GM12878 (cell line): Measurements from ENCODE around the gene SPG21. TPM values are rescaled to one million over a fixed set of nuclear protein-coding genes. Genes with fewer than 3 reads are reported as not detected.

Experiments used
- ATAC-seq: fragments of 200-7000 bp; cut with Tn5 transposase; 3 replicates; pipeline ENCODE4 v1.9.1; 2020; ENCODE audit warnings: mild to moderate bottlenecking, moderate library complexity
- BruUV-seq: library from RNA; stranded (reverse); fragments of 400-500 nt; replicated peaks from 2 replicates; lab custom pipeline; 2021; lab: Mats Ljungman, UMichigan
- CTCF ChIA-PET: fragments of 300-600 bp; sonication (Branson Sonifier 250); formaldehyde crosslinking; extraction: SDS; loops from one replicate; lab custom pipeline; 2021; ENCODE audit warnings: inconsistent platforms; lab: Yijun Ruan, JAX
- POLR2A ChIA-PET: fragments of 350-600 bp; formaldehyde crosslinking; extraction: SDS; loops from one replicate; lab custom pipeline; 2021; ENCODE audit warnings: inconsistent platforms; lab: Charles Lee
- RAD21 ChIA-PET: fragments of 300-600 bp; sonication (Branson Sonifier 250); formaldehyde crosslinking; loops from one replicate; lab custom pipeline; 2023; ENCODE audit warnings: antibody characterized with exemption; ENCODE audit not compliant: unreplicated experiment; lab: Charles Lee
- SMC1A ChIA-PET: fragments of 300-600 bp; sonication (Branson Sonifier 250); formaldehyde crosslinking; loops from one replicate; lab custom pipeline; 2023; ENCODE audit not compliant: unreplicated experiment, uncharacterized antibody; lab: Charles Lee
- DNase-seq: peaks from one replicate; pipeline ENCODE4 v3.0.0-alpha.2; 2011; ENCODE audit warnings: low read depth, low spot score
- FAIRE-seq: peaks from 3 replicates; lab custom pipeline; 2011; peaks lifted over from hg19 to GRCh38; lab: Jason Lieb, UNC
- H2AFZ ChIP-seq: 2 replicates; pipeline ENCODE4 v1.6.0; 2011; ENCODE audit warnings: low read depth, low read length, control low read depth; ENCODE audit not compliant: control insufficient read depth
- H3K27ac ChIP-seq: 2 replicates; pipeline ENCODE4 v1.5.1; 2011; ENCODE audit warnings: control low read depth; ENCODE audit not compliant: control insufficient read depth, insufficient read depth
- H3K27me3 ChIP-seq, 2 experiments: replicated peaks in 1 of 2; 2 replicates each; pipeline versions ENCODE4 v1.6.0 to v1.6.1; 2011; ENCODE audit warnings: low read length in 1 of 2; ENCODE audit not compliant: control insufficient read depth in 2 of 2, insufficient read depth in 2 of 2
- H3K36me3 ChIP-seq, 2 experiments: 2 replicates each; pipeline ENCODE4 v1.5.1; 2011; ENCODE audit warnings: low read length in 1 of 2; ENCODE audit not compliant: control insufficient read depth in 2 of 2, insufficient read depth in 2 of 2
- H3K4me1 ChIP-seq: 2 replicates; pipeline ENCODE4 v1.6.1; 2011; ENCODE audit warnings: mild to moderate bottlenecking, low read length, moderate library complexity, mixed read lengths; ENCODE audit not compliant: control insufficient read depth, insufficient read depth
- H3K4me2 ChIP-seq: 2 replicates; pipeline ENCODE4 v1.6.0; 2011; ENCODE audit warnings: control low read depth; ENCODE audit not compliant: control insufficient read depth, insufficient read depth
- H3K4me3 ChIP-seq: fragments of 200-600 bp; sonication (generic); 2 replicates; pipeline ENCODE4 v1.5.1; 2016
- H3K79me2 ChIP-seq: 2 replicates; pipeline ENCODE4 v1.6.0; 2011; ENCODE audit warnings: low read length; ENCODE audit not compliant: control insufficient read depth, insufficient read depth
- H3K9ac ChIP-seq: 2 replicates; pipeline ENCODE4 v1.8.0; 2011; ENCODE audit warnings: low read length, control low read depth, mixed read lengths; ENCODE audit not compliant: control insufficient read depth, insufficient read depth
- H3K9me3 ChIP-seq: replicated peaks from 3 replicates; pipeline ENCODE4 v1.5.1; 2011; ENCODE audit warnings: mild to moderate bottlenecking, low read length; ENCODE audit not compliant: control insufficient read depth, insufficient read depth
- H4K20me1 ChIP-seq: 2 replicates; pipeline ENCODE4 v1.6.0; 2011; ENCODE audit not compliant: control insufficient read depth, insufficient read depth
- HDGF ChIP-seq: fragments of 450-650 bp; IDR thresholded peaks from 2 replicates; pipeline ENCODE4 v1.6.1; 2016; ENCODE audit warnings: antibody characterized with exemption
- RFX5 ChIP-seq: IDR thresholded peaks from 2 replicates; pipeline ENCODE4 v1.6.1; 2011; ENCODE audit warnings: low read depth, low read length, improper control_type of control experiment
- WGBS: methylation state at CpG from one replicate; pipeline ENCODE4 v1.1.6; 2016; ENCODE audit warnings: low lambda C conversion rate; ENCODE audit not compliant: insufficient replicate concordance, insufficient coverage; ENCODE audit errors: missing lambda C conversion rate; 5-methylcytosine and 5-hydroxymethylcytosine counted together
- in situ Hi-C: fragments of 300-500 bp; cut with MboI; formaldehyde crosslinking; loops from 9 replicates; pipeline ENCODE4 v1.14.3; 2018; ENCODE audit warnings: mixed read lengths
- intact Hi-C: fragments of 100-400 bp; cut with micrococcal nuclease; formaldehyde crosslinking; loops from one replicate; pipeline ENCODE4 v1.14.2; 2022; ENCODE audit not compliant: unreplicated experiment
- polyA plus RNA-seq, 11 experiments: library from polyadenylated mRNA; depleted of rRNA in 4 of 11; unstranded in 6 of 11; stranded (reverse) in 5 of 11; fragments of >200 nt; fragmentation: Nextera tagmentation in 4 of 11; fragmentation: Illumina TruSeq in 1 of 11; extraction: Ambion mirVana in 4 of 11; extraction: Trizol in 1 of 11; gene quantifications; 1 replicate in 1 of 11; 2 replicates in 10 of 11; pipeline versions ENCODE4 v1.2.1 to v1.2.3, GENCODE V29; 2011 to 2016; ENCODE audit warnings: inconsistent platforms in 2 of 11, missing spikeins in 2 of 11, low read depth in 1 of 11
- total RNA-seq, 4 experiments: library from RNA; depleted of rRNA in 3 of 4; stranded (reverse); fragments of >200 nt in 3 of 4; fragmentation: Illumina TruSeq in 1 of 4; extraction: Trizol in 1 of 4; gene quantifications; 2 replicates each; pipeline versions ENCODE4 v1.2.1 to v1.2.3, GENCODE V29; 2013 to 2021
- TF ChIP-seq, protein P1 (sequence below): fragments of 450-650 bp; IDR thresholded peaks from 2 replicates; pipeline ENCODE4 v1.6.1; 2017; ENCODE audit warnings: antibody characterized with exemption, mild to moderate bottlenecking, moderate library complexity

The SPG21 gene
- total and polyA plus RNA-seq, 10 of the 15 experiments (the other 5 are each of a cell fraction or from before 2014, with no cell fraction given): 25.5 to 116 (median 68.0) TPM

GRCh38 chr15:64991536-64992135, 1.9 kb upstream of the SPG21 start:
- ChIA-PET SMC1A (interaction anchor here (0.6 to 1.2 kb wide), 3 partner anchors 8 to 1200 kb away, joined by 3 to 4 read pairs (median 4); no protein-coding TSS in a partner anchor), RAD21 (no interaction called here)
- no peak for FAIRE-seq

More at GRCh38 chr15:64991536-64992135, 1.9 kb upstream of the SPG21 start:
- Histone ChIP-seq H3K9ac (no peak overlapping the region), H3K4me3 (no peak overlapping the region), H3K4me2 (no peak overlapping the region), H3K4me1 (no peaks in the 10 kb centered on the region; the same call in none of the 2 replicates), H3K36me3 (no peaks in the 10 kb centered on the region), H3K27me3 (no peaks in the 10 kb centered on the region), H3K79me2 (peaks cover 23% of the 10 kb centered on the region), H3K9me3 (no peaks in the 10 kb centered on the region), H4K20me1 (no peaks in the 10 kb centered on the region), H2AFZ (no peak overlapping the region), H3K27ac (no peak overlapping the region)
- 93% methylated on average over 2 of the region's 2 CpGs for WGBS
- no TSS peak for BruUV-seq
- DNase-seq (no peak), ATAC-seq (no peak)
- POLR2A ChIA-PET: interaction anchor here (0.6 kb wide), 1 partner anchor 110 kb away, joined by 3 read pairs; no protein-coding TSS in a partner anchor
- in situ Hi-C loops: no loop called here
- TF ChIP-seq, protein P1, sequence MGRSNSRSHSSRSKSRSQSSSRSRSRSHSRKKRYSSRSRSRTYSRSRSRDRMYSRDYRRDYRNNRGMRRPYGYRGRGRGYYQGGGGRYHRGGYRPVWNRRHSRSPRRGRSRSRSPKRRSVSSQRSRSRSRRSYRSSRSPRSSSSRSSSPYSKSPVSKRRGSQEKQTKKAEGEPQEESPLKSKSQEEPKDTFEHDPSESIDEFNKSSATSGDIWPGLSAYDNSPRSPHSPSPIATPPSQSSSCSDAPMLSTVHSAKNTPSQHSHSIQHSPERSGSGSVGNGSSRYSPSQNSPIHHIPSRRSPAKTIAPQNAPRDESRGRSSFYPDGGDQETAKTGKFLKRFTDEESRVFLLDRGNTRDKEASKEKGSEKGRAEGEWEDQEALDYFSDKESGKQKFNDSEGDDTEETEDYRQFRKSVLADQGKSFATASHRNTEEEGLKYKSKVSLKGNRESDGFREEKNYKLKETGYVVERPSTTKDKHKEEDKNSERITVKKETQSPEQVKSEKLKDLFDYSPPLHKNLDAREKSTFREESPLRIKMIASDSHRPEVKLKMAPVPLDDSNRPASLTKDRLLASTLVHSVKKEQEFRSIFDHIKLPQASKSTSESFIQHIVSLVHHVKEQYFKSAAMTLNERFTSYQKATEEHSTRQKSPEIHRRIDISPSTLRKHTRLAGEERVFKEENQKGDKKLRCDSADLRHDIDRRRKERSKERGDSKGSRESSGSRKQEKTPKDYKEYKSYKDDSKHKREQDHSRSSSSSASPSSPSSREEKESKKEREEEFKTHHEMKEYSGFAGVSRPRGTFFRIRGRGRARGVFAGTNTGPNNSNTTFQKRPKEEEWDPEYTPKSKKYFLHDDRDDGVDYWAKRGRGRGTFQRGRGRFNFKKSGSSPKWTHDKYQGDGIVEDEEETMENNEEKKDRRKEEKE: no peak
- TF ChIP-seq HDGF (no peak), RFX5 (no peak)
- CTCF ChIA-PET: interaction anchor here (0.9 to 2.5 kb wide), 4 partner anchors 9 to 43 kb away, joined by 3 to 11 read pairs (median 4); no protein-coding TSS in a partner anchor
- intact Hi-C loops: loop anchor here (2.0 kb wide), 1 partner anchor 37 kb away; the partner anchor contains the start of gene MTFMT
